ENCODE measurements around the gene AGBL1. TPM values are rescaled to one million over a fixed set of nuclear protein-coding genes. Genes with fewer than 3 reads are reported as not detected.
"Not testable (repeated sequence)": the region's sequence is repeated elsewhere in the genome, so short reads cannot be mapped to it uniquely, and the experiment has no call there.

The AGBL1 gene
- total RNA-seq, 1 donor from 2014 or later = not detected

DNA sequence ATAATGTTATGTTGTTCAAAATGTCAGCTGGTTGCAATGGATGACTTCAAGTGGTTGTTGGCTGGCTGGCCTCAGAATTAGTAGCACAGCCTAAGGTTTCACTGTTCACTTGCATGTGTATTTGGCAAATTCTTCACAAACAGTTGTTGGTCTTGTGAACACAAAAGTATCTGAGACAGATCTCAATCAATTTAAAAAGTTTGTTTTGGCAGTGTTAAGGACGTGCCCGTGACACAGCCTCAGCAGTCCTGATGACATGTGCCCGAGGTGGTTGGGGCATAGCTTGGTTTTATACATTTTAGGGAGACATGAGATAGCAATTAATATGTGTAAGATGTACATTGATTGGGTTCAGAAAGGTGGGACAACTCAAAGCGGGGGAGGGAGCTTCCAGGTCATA lies 436.0 kb downstream of the AGBL1 start:
- TF ChIP-seq, protein P1, sequence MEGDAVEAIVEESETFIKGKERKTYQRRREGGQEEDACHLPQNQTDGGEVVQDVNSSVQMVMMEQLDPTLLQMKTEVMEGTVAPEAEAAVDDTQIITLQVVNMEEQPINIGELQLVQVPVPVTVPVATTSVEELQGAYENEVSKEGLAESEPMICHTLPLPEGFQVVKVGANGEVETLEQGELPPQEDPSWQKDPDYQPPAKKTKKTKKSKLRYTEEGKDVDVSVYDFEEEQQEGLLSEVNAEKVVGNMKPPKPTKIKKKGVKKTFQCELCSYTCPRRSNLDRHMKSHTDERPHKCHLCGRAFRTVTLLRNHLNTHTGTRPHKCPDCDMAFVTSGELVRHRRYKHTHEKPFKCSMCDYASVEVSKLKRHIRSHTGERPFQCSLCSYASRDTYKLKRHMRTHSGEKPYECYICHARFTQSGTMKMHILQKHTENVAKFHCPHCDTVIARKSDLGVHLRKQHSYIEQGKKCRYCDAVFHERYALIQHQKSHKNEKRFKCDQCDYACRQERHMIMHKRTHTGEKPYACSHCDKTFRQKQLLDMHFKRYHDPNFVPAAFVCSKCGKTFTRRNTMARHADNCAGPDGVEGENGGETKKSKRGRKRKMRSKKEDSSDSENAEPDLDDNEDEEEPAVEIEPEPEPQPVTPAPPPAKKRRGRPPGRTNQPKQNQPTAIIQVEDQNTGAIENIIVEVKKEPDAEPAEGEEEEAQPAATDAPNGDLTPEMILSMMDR (IDR thresholded peaks at IDR 0.05) = no peak
- no peaks in the 10 kb centered on the region for H3K4me1 Mint-ChIP-seq (ENCODE audit: unreplicated experiment)
- no peak for DNase-seq (ENCODE audit: extremely low spot score, unreplicated experiment)
- H3K36me3 Mint-ChIP-seq (ENCODE audit: unreplicated experiment) = no peaks in the 10 kb centered on the region
- no peak overlapping the region for H3K27ac Mint-ChIP-seq (ENCODE audit: unreplicated experiment)
- no peaks in the 10 kb centered on the region for H3K27me3 Mint-ChIP-seq (ENCODE audit: unreplicated experiment)
- H3K4me3 Mint-ChIP-seq (ENCODE audit: unreplicated experiment) = no peak overlapping the region
- peaks cover 13% of the 10 kb centered on the region for H3K9me3 Mint-ChIP-seq (ENCODE audit: unreplicated experiment)

GRCh38 chr15:86522721-86523120 lies 443.1 kb downstream of the AGBL1 start:
- Mint-ChIP-seq H3K4me3 (ENCODE audit: unreplicated experiment) (no peak overlapping the region), H3K36me3 (ENCODE audit: unreplicated experiment) (no peaks in the 10 kb centered on the region), H3K27ac (ENCODE audit: unreplicated experiment) (no peak overlapping the region), H3K9me3 (ENCODE audit: unreplicated experiment) (peaks cover 38% of the 10 kb centered on the region), H3K27me3 (ENCODE audit: unreplicated experiment) (no peaks in the 10 kb centered on the region), H3K4me1 (ENCODE audit: unreplicated experiment) (no peaks in the 10 kb centered on the region)
- TF ChIP-seq, protein P1 (IDR thresholded peaks at IDR 0.05) = no peak
- DNase-seq (ENCODE audit: extremely low spot score, unreplicated experiment) = no peak

- Mint-ChIP-seq H3K27me3 (ENCODE audit: unreplicated experiment) (no peaks in the 10 kb centered on the region), H3K4me3 (ENCODE audit: unreplicated experiment) (no peak overlapping the region), H3K27ac (ENCODE audit: unreplicated experiment) (no peak overlapping the region), H3K9me3 (ENCODE audit: unreplicated experiment) (peaks cover 39% of the 10 kb centered on the region), H3K36me3 (ENCODE audit: unreplicated experiment) (no peaks in the 10 kb centered on the region), H3K4me1 (ENCODE audit: unreplicated experiment) (no peaks in the 10 kb centered on the region)
- TF ChIP-seq, protein P1 (IDR thresholded peaks at IDR 0.05) = no peak
- DNase-seq (ENCODE audit: extremely low spot score, unreplicated experiment) = no peak
Measured at GRCh38 chr15:86526938-86527690, 447.4 kb downstream of the AGBL1 start.

DNA sequence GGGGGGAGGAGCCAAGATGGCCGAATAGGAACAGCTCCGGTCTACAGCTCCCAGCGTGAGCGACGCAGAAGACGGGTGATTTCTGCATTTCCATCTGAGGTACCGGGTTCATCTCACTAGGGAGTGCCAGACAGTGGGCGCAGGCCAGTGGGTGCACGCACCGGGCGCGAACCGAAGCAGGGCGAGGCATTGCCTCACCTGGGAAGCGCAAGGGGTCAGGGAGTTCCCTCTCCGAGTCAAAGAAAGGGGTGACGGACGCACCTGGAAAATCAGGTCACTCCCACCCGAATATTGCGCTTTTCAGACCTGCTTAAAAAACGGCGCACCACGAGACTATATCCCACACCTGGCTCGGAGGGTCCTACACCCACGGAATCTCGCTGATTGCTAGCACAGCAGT lies 448.4 kb downstream of the AGBL1 start:
- not testable (repeated sequence) for H3K4me3 Mint-ChIP-seq (ENCODE audit: unreplicated experiment); H3K27me3 Mint-ChIP-seq (ENCODE audit: unreplicated experiment); H3K27ac Mint-ChIP-seq (ENCODE audit: unreplicated experiment); H3K4me1 Mint-ChIP-seq (ENCODE audit: unreplicated experiment); H3K36me3 Mint-ChIP-seq (ENCODE audit: unreplicated experiment); DNase-seq (ENCODE audit: extremely low spot score, unreplicated experiment)
- H3K9me3 Mint-ChIP-seq (ENCODE audit: unreplicated experiment) = peaks cover 33% of the 10 kb centered on the region

GRCh38 chr15:86538141-86538540 lies 458.5 kb downstream of the AGBL1 start:
- DNase-seq (ENCODE audit: extremely low spot score, unreplicated experiment) = no peak
- Mint-ChIP-seq H3K27ac (ENCODE audit: unreplicated experiment) (no peak overlapping the region), H3K4me1 (ENCODE audit: unreplicated experiment) (no peaks in the 10 kb centered on the region), H3K4me3 (ENCODE audit: unreplicated experiment) (no peak overlapping the region), H3K27me3 (ENCODE audit: unreplicated experiment) (no peaks in the 10 kb centered on the region), H3K36me3 (ENCODE audit: unreplicated experiment) (no peaks in the 10 kb centered on the region), H3K9me3 (ENCODE audit: unreplicated experiment) (peaks cover 25% of the 10 kb centered on the region)
- TF ChIP-seq, protein P1 (IDR thresholded peaks at IDR 0.05) = no peak

Measured in osteocyte (in vitro differentiated cells).